Measurements from ENCODE around the gene PRMT1.

GRCh38 chr19:49665351-49666119 is 11.5 kb upstream of the PRMT1 start, which contains the start of the genes BCL2L12 and IRF3:
- no peak for TF ChIP-seq CTCF (IDR thresholded peaks at IDR 0.05)
- TF ChIP-seq POLR2A (IDR thresholded peaks at IDR 0.05): peak; percentile 80

Measured in right lobe of liver (tissue), 4 donors.